Measurements from ENCODE around the gene PRAMEF2.
"Not testable (repeated sequence)": the region's sequence is repeated elsewhere in the genome, so short reads cannot be mapped to it uniquely, and the experiment has no call there.

Gene PRAMEF2, protein sequence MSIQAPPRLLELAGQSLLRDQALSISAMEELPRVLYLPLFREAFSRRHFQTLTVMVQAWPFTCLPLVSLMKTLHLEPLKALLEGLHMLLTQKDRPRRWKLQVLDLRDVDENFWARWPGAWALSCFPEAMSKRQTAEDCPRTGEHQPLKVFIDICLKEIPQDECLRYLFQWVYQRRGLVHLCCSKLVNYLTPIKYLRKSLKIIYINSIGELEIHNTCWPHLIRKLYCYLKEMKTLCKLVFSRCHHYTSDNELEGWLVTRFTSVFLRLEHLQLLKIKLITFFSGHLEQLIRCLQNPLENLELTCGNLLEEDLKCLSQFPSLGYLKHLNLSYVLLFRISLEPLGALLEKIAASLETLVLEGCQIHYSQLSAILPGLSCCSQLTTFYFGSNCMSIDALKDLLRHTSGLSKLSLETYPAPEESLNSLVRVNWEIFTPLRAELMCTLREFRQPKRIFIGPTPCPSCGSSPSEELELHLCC

DNA sequence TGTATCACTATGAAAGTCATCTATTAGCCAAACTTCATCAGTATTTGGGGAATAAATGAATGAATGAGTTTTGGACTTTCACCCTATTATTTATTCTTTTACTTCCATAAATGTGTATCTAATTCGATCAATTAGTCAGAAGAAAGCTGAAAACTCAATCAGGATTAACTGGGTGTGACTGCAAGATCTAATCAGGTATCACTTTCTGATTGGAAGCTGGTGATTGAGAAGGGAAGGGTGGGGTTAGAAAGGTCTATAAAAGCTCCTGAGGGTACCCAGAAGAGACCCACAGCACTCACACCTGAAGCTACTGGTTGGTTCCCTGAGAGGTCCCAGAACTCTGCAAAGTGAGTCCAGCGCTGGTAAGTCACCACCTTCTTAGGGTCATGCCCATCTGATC is at the start of gene PRAMEF2:
TSS of gene PRAMEF2 (plus strand) at position 301 of the 400 bp plus-strand sequence. CDS start 1,924 bp downstream, outside the sequence.
- DNase-seq (ENCODE audit: low spot score) = not testable (repeated sequence)

DNA sequence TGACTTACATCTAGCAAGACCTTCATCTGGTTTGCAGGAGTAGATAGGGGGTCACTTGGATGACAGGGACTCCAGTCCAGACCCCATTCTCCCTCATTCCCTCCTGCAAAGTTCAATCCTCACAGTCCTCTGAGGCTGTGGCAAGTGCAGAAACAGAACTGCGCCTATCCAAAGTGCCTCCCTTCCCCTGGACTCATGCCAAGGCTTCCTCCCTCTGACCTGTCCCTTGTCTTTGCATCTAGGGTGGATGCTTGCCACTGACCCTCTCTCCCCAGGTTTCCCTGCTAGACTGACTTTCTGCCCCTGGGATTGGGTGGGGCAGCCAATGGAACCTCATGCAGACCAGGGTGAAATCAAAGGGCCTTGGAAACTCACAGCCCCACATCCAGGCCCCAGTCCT is 47.0 kb upstream of the PRAMEF2 start:
- DNase-seq (ENCODE audit: low spot score) = no peak

GRCh38 chr1:12810691-12811408 is 46.0 kb upstream of the PRAMEF2 start:
- DNase-seq (ENCODE audit: low spot score) = no peak

- DNase-seq (ENCODE audit: low spot score) = no peak
Measured at GRCh38 chr1:12811409-12811784, 45.5 kb upstream of the PRAMEF2 start.

GRCh38 chr1:12819061-12819460 is 37.8 kb upstream of the PRAMEF2 start:
- DNase-seq (ENCODE audit: low spot score) = not testable (repeated sequence)

GRCh38 chr1:12831310-12831709 is 25.6 kb upstream of the PRAMEF2 start, which contains the start of gene PRAMEF11:
TSS of gene PRAMEF11 (minus strand) at chr1:12831410. CDS start at chr1:12828789, 2,621 bp downstream.
- DNase-seq (ENCODE audit: low spot score) = not testable (repeated sequence)

DNA sequence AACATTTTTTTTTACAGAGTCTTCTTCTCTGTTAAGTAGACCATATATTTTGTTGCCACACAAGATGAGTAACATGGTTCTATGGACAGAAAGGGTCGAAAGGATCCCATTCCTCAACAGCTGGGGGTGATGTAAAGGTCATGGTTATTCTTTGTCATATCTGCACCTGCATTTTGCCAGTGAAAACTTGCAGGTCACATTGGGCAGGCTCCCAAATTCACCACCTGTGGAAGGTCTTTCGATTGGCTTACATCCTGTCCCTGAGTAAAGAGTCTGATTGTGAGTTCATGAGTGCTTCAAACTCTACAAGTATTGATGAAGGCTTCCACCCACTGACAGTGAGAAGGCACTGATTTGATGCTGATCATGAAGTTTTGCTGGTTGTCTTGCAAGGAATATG is 23.6 kb upstream of the PRAMEF2 start:
- not testable (repeated sequence) for DNase-seq (ENCODE audit: low spot score)

GRCh38 chr1:12848620-12849019 is 8.3 kb upstream of the PRAMEF2 start, which contains the start of gene HNRNPCL1:
TSS of gene HNRNPCL1 (minus strand) at chr1:12848720. CDS start at chr1:12848289, 431 bp downstream.
- DNase-seq (ENCODE audit: low spot score) = not testable (repeated sequence)

DNA sequence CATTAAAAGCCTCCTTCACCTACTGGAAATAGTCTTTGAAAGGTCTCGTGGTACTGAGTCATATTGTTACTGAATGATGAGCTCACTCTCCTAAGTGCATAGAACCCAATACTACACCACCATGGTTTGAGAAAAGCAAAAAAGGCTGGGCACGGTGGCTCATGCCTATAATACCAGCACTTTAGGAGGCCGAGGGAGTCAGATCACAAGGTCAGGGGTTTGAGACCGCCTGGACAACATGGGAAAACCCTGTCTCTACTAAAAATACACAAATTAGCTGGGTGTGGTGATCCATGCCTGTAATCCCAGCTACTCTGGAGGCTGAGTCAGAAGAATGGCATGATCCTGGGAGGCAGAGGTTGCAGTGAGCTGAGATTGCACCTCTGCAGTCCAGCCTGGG is 5.1 kb upstream of the PRAMEF2 start:
- DNase-seq (ENCODE audit: low spot score) = peak; percentile 23

GRCh38 chr1:12863131-12863880 is 6.4 kb downstream of the PRAMEF2 start:
- not testable (repeated sequence) for DNase-seq (ENCODE audit: low spot score)

DNA sequence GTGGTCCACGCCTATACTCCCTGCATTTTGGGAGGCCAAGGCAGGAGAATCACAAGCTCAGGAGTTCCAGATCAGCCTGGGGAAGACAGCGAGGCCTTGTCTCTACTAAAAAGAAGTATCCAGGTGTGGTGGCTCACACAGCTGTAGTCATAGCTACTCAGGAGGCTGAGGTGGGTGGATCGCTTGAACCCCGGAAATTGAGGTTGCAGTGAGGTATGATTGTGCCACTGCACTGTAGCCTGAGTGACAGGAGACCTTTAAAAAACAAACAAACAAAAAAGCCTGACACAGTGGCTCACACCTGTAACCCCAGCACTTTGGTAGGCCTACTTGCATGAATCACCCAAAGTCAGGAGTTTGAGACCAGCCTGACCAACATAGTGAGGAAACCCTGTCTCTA is 21.6 kb downstream of the PRAMEF2 start:
- not testable (repeated sequence) for DNase-seq (ENCODE audit: low spot score)

DNA sequence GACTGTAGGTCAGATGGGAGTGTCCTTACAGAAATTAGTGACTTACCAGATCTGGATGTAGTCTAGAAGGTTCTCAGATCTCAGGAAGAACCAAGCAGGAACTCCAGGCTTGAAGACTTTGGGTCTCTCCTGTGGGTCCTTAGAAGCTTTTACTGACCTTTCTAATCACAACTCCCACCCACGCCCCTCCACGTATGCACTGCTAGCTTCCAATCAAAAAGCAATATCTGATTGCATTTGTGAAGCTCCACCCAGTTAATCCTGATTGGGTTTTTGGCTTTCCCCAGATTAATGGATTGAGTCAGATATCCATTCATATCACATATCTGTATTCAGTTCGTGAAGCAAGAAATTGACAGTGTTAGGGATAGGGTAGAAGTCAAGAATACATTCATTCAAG is 29.2 kb downstream of the PRAMEF2 start, which contains the start of gene PRAMEF4:
TSS of gene PRAMEF4 (minus strand) at position 101 of the 400 bp plus-strand sequence. CDS start 2,807 bp downstream, outside the sequence.
- DNase-seq (ENCODE audit: low spot score) = not testable (repeated sequence)

GRCh38 chr1:12898170-12898569 is 41.3 kb downstream of the PRAMEF2 start, which contains the start of gene PRAMEF10:
TSS of gene PRAMEF10 (minus strand) at chr1:12898270. CDS start at chr1:12895847, 2,423 bp downstream.
- not testable (repeated sequence) for DNase-seq (ENCODE audit: low spot score)

- not testable (repeated sequence) for DNase-seq (ENCODE audit: low spot score)
Measured at GRCh38 chr1:12899186-12899585, 42.3 kb downstream of the PRAMEF2 start.

DNA sequence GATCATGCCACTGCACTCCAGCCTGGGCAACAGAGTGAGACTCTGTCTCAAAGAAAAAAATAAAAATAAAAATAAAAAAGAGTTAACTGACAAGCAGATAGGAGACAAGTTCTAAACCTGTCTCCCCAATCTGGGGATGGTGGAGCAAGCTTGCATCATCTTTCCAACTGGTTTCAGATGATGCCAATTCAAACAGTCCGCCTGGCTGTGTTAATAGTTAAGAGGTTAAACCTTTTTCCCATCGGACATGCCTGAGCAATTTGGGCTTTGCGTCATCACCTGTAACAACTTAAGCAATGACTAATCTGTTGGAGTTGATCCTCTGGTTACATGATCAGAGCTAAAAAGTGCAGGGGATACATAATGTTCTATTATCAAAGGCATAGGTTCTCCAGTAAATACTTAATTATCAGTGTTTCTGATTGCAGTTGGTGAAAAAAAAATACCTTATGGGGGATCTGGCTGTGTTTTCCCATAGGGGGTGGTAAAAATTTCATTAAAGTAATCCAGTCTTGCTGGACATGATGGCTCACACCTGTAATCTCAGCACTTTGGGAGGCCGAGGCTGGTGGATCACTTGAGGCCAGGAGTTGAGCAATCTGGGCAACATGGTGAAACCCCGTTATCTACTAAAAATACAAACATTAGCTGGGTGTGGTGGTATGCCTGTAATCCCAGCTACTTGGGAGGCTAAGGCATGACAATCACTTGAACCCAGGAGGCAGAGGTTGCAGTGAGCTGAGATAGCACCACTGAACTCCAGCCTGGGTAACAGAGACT is 47.1 kb downstream of the PRAMEF2 start:
- DNase-seq (ENCODE audit: low spot score) = not testable (repeated sequence)

Data from COLO829 (cell line).